HepG2 (cell line): Measurements from ENCODE around the gene DHX8. TPM values are rescaled to one million over a fixed set of nuclear protein-coding genes. Genes with fewer than 3 reads are reported as not detected.

Experiments used
- AHR ChIP-seq: IDR thresholded peaks from 2 replicates; pipeline ENCODE4 v1.6.1; 2018; ENCODE audit warnings: missing genetic modification reagents, missing compliant biosample characterization
- CBX2 ChIP-seq, 2 experiments: fragments of 200-600 bp in 1 of 2; sonication (generic); formaldehyde crosslinking in 1 of 2; IDR thresholded peaks; 2 replicates each; pipeline versions ENCODE4 v1.7.0 to v1.8.1; 2018 to 2022; ENCODE audit warnings: low read depth in 2 of 2, low read length in 1 of 2, mild to moderate bottlenecking in 1 of 2, missing genetic modification reagents in 1 of 2
- FOSL1 ChIP-seq: sonication (generic); formaldehyde crosslinking; IDR thresholded peaks from 2 replicates; pipeline ENCODE4 v1.9.0; 2021; ENCODE audit warnings: missing genetic modification reagents, borderline replicate concordance
- GATAD1 ChIP-seq: IDR thresholded peaks from 2 replicates; pipeline ENCODE4 v1.6.1; 2016; ENCODE audit warnings: missing genetic modification reagents, missing compliant biosample characterization
- HNRNPLL ChIP-seq: fragments of 200-400 bp; formaldehyde crosslinking; IDR thresholded peaks from 2 replicates; pipeline ENCODE4 v1.6.1; 2017; ENCODE audit warnings: mild to moderate bottlenecking, low read depth, low read length; ENCODE audit not compliant: poor library complexity, severe bottlenecking
- KAT7 ChIP-seq: IDR thresholded peaks from 2 replicates; pipeline ENCODE4 v1.6.1; 2018; ENCODE audit warnings: borderline replicate concordance, missing compliant biosample characterization
- POLR2G ChIP-seq: fragments of 200-400 bp; formaldehyde crosslinking; IDR thresholded peaks from 2 replicates; pipeline ENCODE4 v1.6.1; 2018; ENCODE audit warnings: mild to moderate bottlenecking, low read depth, low read length, moderate library complexity
- PRMT3 ChIP-seq: sonication (generic); formaldehyde crosslinking; IDR thresholded peaks from 2 replicates; pipeline ENCODE4 v1.8.1; 2022; ENCODE audit warnings: low read depth, mild to moderate bottlenecking, moderate library complexity, missing genetic modification reagents, borderline replicate concordance
- RARG ChIP-seq: sonication (generic); formaldehyde crosslinking; IDR thresholded peaks from 2 replicates; pipeline ENCODE4 v1.4.0; 2020; ENCODE audit warnings: low read depth, mild to moderate bottlenecking, missing genetic modification reagents
- RFX3 ChIP-seq: IDR thresholded peaks from 2 replicates; pipeline ENCODE4 v1.6.1; 2016; ENCODE audit warnings: missing biosample characterization, missing genetic modification reagents
- SIX1 ChIP-seq: sonication (generic); formaldehyde crosslinking; IDR thresholded peaks from 2 replicates; pipeline ENCODE4 v1.4.0; 2020; ENCODE audit warnings: missing genetic modification reagents, borderline replicate concordance
- TCF7L2 ChIP-seq: IDR thresholded peaks from 2 replicates; pipeline ENCODE4 v1.6.1; 2011; ENCODE audit warnings: mild to moderate bottlenecking, low read depth, low read length, moderate library complexity
- ZFP90 ChIP-seq: sonication (generic); formaldehyde crosslinking; IDR thresholded peaks from 2 replicates; pipeline ENCODE4 v1.8.0; 2022; ENCODE audit warnings: missing genetic modification reagents, mild to moderate bottlenecking, inconsistent platforms, borderline replicate concordance
- ZNF20 ChIP-seq: sonication (generic); formaldehyde crosslinking; IDR thresholded peaks from 2 replicates; pipeline ENCODE4 v1.4.0; 2020; ENCODE audit warnings: mild to moderate bottlenecking, moderate library complexity, missing genetic modification reagents
- ZNF337 ChIP-seq: sonication (generic); formaldehyde crosslinking; IDR thresholded peaks from 2 replicates; pipeline ENCODE4 v1.5.1; 2020; ENCODE audit warnings: missing genetic modification reagents, low read depth, mild to moderate bottlenecking, borderline replicate concordance
- ZNF652 ChIP-seq: IDR thresholded peaks from 2 replicates; pipeline ENCODE4 v1.6.1; 2016; ENCODE audit warnings: low read depth, borderline replicate concordance
- ZNF761 ChIP-seq: sonication (generic); formaldehyde crosslinking; conservative IDR thresholded peaks from 2 replicates; pipeline ENCODE4 v1.4.0; 2020; ENCODE audit warnings: mild to moderate bottlenecking, missing genetic modification reagents
- ZNF768 ChIP-seq: sonication (generic); formaldehyde crosslinking; IDR thresholded peaks from 2 replicates; pipeline ENCODE4 v1.4.0; 2020; ENCODE audit warnings: missing genetic modification reagents
- ZNF775 ChIP-seq: sonication (generic); formaldehyde crosslinking; IDR thresholded peaks from 2 replicates; pipeline ENCODE4 v1.4.0; 2020; ENCODE audit warnings: missing genetic modification reagents, mild to moderate bottlenecking, moderate library complexity, borderline replicate concordance
- ZNF792 ChIP-seq: IDR thresholded peaks from 2 replicates; pipeline ENCODE4 v1.6.1; 2016
- ZSCAN29 ChIP-seq: sonication (generic); formaldehyde crosslinking; conservative IDR thresholded peaks from 2 replicates; pipeline ENCODE4 v1.4.0; 2020; ENCODE audit warnings: mild to moderate bottlenecking, missing genetic modification reagents
- polyA plus RNA-seq, 8 experiments: library from polyadenylated mRNA; depleted of rRNA in 3 of 8; stranded (reverse) in 7 of 8; unstranded in 1 of 8; fragments of >200 nt; fragmentation: Illumina TruSeq in 4 of 8; extraction: Trizol in 4 of 8; gene quantifications; 2 replicates each; pipeline versions ENCODE4 v1.2.1 to v1.2.3, GENCODE V29; 2011 to 2016; ENCODE audit warnings: low read depth in 4 of 8, missing spikeins in 1 of 8, mixed read lengths in 1 of 8; ENCODE audit not compliant: insufficient read depth in 1 of 8
- total RNA-seq, 5 experiments: library from RNA; depleted of rRNA; stranded (reverse); fragments of >200 nt; fragmentation: Illumina TruSeq; extraction: Trizol; gene quantifications; 2 replicates each; pipeline ENCODE4 v1.2.3, GENCODE V29; 2016; ENCODE audit warnings: low read depth in 1 of 5
- TF ChIP-seq, protein P1 (sequence below): IDR thresholded peaks from 2 replicates; pipeline ENCODE4 v1.6.1; 2012; ENCODE audit warnings: low read length, improper control_type of control experiment
- TF ChIP-seq, protein P2 (sequence below): IDR thresholded peaks from 2 replicates; pipeline ENCODE4 v1.6.1; 2016; ENCODE audit warnings: missing compliant biosample characterization, missing genetic modification reagents, borderline replicate concordance
- TF ChIP-seq, protein P3 (sequence below): sonication (generic); formaldehyde crosslinking; IDR thresholded peaks from 2 replicates; pipeline ENCODE4 v1.8.0; 2023; ENCODE audit warnings: mild to moderate bottlenecking, missing genetic modification reagents

DHX8 gene
- total and polyA plus RNA-seq, 2 of the 13 experiments (the other 11 are each of a cell fraction or from before 2014, with no cell fraction given) = 24.8 to 48.9 TPM

DNA sequence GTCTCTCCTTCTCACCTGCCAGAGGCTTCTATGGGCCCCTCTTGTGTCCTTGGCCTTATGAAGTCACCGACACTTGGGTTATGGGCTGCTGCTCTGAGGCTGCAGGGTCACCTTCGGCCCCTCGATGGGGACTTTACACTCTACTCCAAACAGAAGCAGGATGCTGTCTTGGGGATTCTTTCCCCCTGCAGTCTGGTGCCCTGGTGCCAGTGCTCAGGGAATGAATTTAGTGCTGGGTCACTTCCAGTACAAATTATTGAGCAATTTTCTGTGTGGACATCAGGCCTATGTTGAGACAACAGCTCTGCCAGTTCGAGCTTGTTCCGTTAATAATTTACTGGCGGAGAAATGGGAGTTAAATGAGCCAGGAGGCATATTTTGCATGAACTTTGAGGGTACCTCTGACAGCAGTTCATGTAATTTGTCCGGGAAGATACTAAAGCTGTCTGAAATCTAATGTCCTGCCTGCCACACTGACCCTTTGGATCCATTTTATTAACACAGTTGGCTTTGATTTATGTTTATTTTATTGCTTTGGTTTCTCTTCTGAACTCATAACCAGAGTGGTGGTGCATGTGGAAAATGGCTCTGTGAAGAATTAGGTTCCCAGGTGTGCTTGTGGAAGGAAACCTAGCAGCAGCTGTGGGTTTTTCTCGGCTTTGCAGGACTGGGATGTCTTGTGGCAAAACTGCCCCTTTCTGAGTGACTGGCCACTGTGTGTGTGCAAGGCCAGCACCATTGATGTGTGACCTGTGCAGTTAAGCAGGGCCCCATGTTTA lies 34.1 kb upstream of the DHX8 start (continued):
- TF ChIP-seq ZSCAN29 (CRISPR knock-in tag) = 0 out of 2 replicates have a peak, but pooled peaks have one; percentile 29
- TF ChIP-seq FOSL1 = no peak; the same call in 1 of the 2 replicates
- TF ChIP-seq AHR (CRISPR knock-in tag) = no peak
- TF ChIP-seq POLR2G = peak; percentile 54; the same call in 1 of the 2 replicates
- TF ChIP-seq ZNF775 = no peak
- TF ChIP-seq ZNF768 (CRISPR knock-in tag) = no peak
- TF ChIP-seq TCF7L2 = no peak
- TF ChIP-seq RARG (CRISPR knock-in tag) = no peak
- TF ChIP-seq, protein P1, sequence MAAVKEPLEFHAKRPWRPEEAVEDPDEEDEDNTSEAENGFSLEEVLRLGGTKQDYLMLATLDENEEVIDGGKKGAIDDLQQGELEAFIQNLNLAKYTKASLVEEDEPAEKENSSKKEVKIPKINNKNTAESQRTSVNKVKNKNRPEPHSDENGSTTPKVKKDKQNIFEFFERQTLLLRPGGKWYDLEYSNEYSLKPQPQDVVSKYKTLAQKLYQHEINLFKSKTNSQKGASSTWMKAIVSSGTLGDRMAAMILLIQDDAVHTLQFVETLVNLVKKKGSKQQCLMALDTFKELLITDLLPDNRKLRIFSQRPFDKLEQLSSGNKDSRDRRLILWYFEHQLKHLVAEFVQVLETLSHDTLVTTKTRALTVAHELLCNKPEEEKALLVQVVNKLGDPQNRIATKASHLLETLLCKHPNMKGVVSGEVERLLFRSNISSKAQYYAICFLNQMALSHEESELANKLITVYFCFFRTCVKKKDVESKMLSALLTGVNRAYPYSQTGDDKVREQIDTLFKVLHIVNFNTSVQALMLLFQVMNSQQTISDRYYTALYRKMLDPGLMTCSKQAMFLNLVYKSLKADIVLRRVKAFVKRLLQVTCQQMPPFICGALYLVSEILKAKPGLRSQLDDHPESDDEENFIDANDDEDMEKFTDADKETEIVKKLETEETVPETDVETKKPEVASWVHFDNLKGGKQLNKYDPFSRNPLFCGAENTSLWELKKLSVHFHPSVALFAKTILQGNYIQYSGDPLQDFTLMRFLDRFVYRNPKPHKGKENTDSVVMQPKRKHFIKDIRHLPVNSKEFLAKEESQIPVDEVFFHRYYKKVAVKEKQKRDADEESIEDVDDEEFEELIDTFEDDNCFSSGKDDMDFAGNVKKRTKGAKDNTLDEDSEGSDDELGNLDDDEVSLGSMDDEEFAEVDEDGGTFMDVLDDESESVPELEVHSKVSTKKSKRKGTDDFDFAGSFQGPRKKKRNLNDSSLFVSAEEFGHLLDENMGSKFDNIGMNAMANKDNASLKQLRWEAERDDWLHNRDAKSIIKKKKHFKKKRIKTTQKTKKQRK = no peak
- no peak; the same call in 1 of the 2 replicates for TF ChIP-seq KAT7 (CRISPR knock-in tag)
- TF ChIP-seq ZNF652 (CRISPR knock-in tag) = peak; percentile 62; the same call in 1 of the 2 replicates
- TF ChIP-seq ZNF20 (CRISPR knock-in tag) = no peak
- TF ChIP-seq, protein P2, sequence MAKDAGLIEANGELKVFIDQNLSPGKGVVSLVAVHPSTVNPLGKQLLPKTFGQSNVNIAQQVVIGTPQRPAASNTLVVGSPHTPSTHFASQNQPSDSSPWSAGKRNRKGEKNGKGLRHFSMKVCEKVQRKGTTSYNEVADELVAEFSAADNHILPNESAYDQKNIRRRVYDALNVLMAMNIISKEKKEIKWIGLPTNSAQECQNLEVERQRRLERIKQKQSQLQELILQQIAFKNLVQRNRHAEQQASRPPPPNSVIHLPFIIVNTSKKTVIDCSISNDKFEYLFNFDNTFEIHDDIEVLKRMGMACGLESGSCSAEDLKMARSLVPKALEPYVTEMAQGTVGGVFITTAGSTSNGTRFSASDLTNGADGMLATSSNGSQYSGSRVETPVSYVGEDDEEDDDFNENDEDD = 0 out of 2 replicates have a peak, but pooled peaks have one; percentile 16
- TF ChIP-seq ZNF761 (CRISPR knock-in tag) = no peak
- TF ChIP-seq HNRNPLL = no peak
- peak; percentile 47; the same call in 1 of the 2 replicates for TF ChIP-seq ZNF792 (CRISPR knock-in tag)
- no peak for TF ChIP-seq CBX2 (IDR thresholded peaks at IDR 0.05; ENCODE audit: low read depth, low read length)
- no peak for TF ChIP-seq CBX2 (CRISPR knock-in tag; IDR thresholded peaks at IDR 0.05; ENCODE audit: low read depth)
- TF ChIP-seq GATAD1 (CRISPR knock-in tag) = peak; percentile 64
- TF ChIP-seq, protein P3, sequence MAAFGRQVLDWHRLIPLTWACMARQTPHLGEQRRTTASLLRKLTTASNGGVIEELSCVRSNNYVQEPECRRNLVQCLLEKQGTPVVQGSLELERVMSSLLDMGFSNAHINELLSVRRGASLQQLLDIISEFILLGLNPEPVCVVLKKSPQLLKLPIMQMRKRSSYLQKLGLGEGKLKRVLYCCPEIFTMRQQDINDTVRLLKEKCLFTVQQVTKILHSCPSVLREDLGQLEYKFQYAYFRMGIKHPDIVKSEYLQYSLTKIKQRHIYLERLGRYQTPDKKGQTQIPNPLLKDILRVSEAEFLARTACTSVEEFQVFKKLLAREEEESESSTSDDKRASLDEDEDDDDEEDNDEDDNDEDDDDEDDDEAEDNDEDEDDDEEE = peak; percentile 56; the same call in 1 of the 2 replicates
- TF ChIP-seq ZFP90 (CRISPR knock-in tag) = no peak; the same call in 1 of the 2 replicates
- peak; percentile 10; the same call in 1 of the 2 replicates for TF ChIP-seq RFX3 (CRISPR knock-in tag)
- 0 out of 2 replicates have a peak, but pooled peaks have one; percentile 74 for TF ChIP-seq PRMT3 (CRISPR knock-in tag)
- TF ChIP-seq ZNF337 (CRISPR knock-in tag) = no peak
- TF ChIP-seq SIX1 (CRISPR knock-in tag) = peak; percentile 73; the same call in 1 of the 2 replicates
